ENCODE results near the gene ANAPC1.
"Not testable (repeated sequence)": the region's sequence is repeated elsewhere in the genome, so short reads cannot be mapped to it uniquely, and the experiment has no call there.

- TF ChIP-seq, protein P1, sequence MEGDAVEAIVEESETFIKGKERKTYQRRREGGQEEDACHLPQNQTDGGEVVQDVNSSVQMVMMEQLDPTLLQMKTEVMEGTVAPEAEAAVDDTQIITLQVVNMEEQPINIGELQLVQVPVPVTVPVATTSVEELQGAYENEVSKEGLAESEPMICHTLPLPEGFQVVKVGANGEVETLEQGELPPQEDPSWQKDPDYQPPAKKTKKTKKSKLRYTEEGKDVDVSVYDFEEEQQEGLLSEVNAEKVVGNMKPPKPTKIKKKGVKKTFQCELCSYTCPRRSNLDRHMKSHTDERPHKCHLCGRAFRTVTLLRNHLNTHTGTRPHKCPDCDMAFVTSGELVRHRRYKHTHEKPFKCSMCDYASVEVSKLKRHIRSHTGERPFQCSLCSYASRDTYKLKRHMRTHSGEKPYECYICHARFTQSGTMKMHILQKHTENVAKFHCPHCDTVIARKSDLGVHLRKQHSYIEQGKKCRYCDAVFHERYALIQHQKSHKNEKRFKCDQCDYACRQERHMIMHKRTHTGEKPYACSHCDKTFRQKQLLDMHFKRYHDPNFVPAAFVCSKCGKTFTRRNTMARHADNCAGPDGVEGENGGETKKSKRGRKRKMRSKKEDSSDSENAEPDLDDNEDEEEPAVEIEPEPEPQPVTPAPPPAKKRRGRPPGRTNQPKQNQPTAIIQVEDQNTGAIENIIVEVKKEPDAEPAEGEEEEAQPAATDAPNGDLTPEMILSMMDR (IDR thresholded peaks at IDR 0.05) = not testable (repeated sequence)
- not testable (repeated sequence) for TF ChIP-seq POLR2A (IDR thresholded peaks at IDR 0.05)
Measured at GRCh38 chr2:111735420-111735819, 148.6 kb downstream of the ANAPC1 start.
